Neural cell (in vitro differentiated cells): ENCODE measurements around the gene CNTNAP2. TPM values are rescaled to one million over a fixed set of nuclear protein-coding genes. Genes with fewer than 3 reads are reported as not detected.

Source experiments
- H2AFZ ChIP-seq: fragments of 200-600, 300-800 bp; sonication (generic), shearing (Covaris generic); 2 replicates; pipeline ENCODE4 v1.6.0; 2014; ENCODE audit warnings: low read depth, mild to moderate bottlenecking, antibody characterized with exemption, low read length, moderate library complexity
- H3F3A ChIP-seq: fragments of 200-600 bp; shearing (Covaris generic); 2 replicates; pipeline ENCODE4 v1.6.1; 2016; ENCODE audit warnings: mild to moderate bottlenecking, moderate library complexity, mixed read lengths, antibody characterized with exemption, low read length; ENCODE audit not compliant: insufficient read depth, poor library complexity, severe bottlenecking
- H3K27ac ChIP-seq: fragments of 200-600, 300-800 bp; sonication (generic), shearing (Covaris generic); 2 replicates; pipeline ENCODE4 v1.5.1; 2014; ENCODE audit warnings: mild to moderate bottlenecking, low read length, moderate library complexity
- H3K27me3 ChIP-seq: fragments of 300-800, 200-600 bp; sonication (generic), shearing (Covaris generic); 2 replicates; pipeline ENCODE4 v1.6.0; 2014; ENCODE audit warnings: mild to moderate bottlenecking, low read depth, low read length, moderate library complexity; ENCODE audit not compliant: insufficient read depth
- H3K36me3 ChIP-seq: fragments of 300-800, 200-600 bp; sonication (generic), shearing (Covaris generic); 2 replicates; pipeline ENCODE4 v1.5.1; 2014; ENCODE audit warnings: mild to moderate bottlenecking, antibody characterized with exemption, low read length, moderate library complexity; ENCODE audit not compliant: insufficient read depth
- H3K4me2 ChIP-seq: fragments of 300-800, 200-600 bp; sonication (generic), shearing (Covaris generic); 2 replicates; pipeline ENCODE4 v1.6.0; 2014; ENCODE audit warnings: mild to moderate bottlenecking, low read length
- H3K4me3 ChIP-seq: fragments of 300-800, 200-600 bp; sonication (generic), shearing (Covaris generic); 2 replicates; pipeline ENCODE4 v1.5.1; 2014; ENCODE audit warnings: mild to moderate bottlenecking, low read length, moderate library complexity
- H3K79me2 ChIP-seq: fragments of 200-600 bp; shearing (Covaris generic); replicated peaks from 2 replicates; pipeline ENCODE4 v1.6.0; 2014; ENCODE audit warnings: mild to moderate bottlenecking, low read length, moderate library complexity; ENCODE audit not compliant: insufficient read depth
- H3K9ac ChIP-seq: fragments of 300-800, 200-600 bp; sonication (generic), shearing (Covaris generic); 2 replicates; pipeline ENCODE4 v1.6.1; 2016; ENCODE audit warnings: mild to moderate bottlenecking, low read length, mixed read lengths
- H3K9me2 ChIP-seq: fragments of 200-600 bp; shearing (Covaris generic); 2 replicates; pipeline ENCODE4 v1.6.1; 2016; ENCODE audit warnings: mild to moderate bottlenecking, low read length, mixed read lengths; ENCODE audit not compliant: insufficient read depth
- H3K9me3 ChIP-seq: fragments of 200-600, 300-800 bp; sonication (generic), shearing (Covaris generic); 2 replicates; pipeline ENCODE4 v1.6.1; 2016; ENCODE audit warnings: mild to moderate bottlenecking, mixed run types, low read length, moderate library complexity, mixed read lengths
- H4K20me1 ChIP-seq: fragments of 200-600 bp; shearing (Covaris generic); 2 replicates; pipeline ENCODE4 v1.6.1; 2016; ENCODE audit warnings: mild to moderate bottlenecking, mixed run types; ENCODE audit not compliant: insufficient read depth
- EP300 ChIP-seq: fragments of 450-650 bp; conservative IDR thresholded peaks from 2 replicates; pipeline ENCODE4 v1.6.1; 2014; ENCODE audit warnings: antibody characterized with exemption, mild to moderate bottlenecking, moderate library complexity; ENCODE audit not compliant: poor library complexity, severe bottlenecking
- EZH2 ChIP-seq: fragments of 200-600, 300-800 bp; shearing (Covaris generic), sonication (generic); IDR thresholded peaks from 2 replicates; pipeline ENCODE4 v1.6.1; 2014; ENCODE audit warnings: antibody characterized with exemption, low read length, borderline replicate concordance, mild to moderate bottlenecking; ENCODE audit not compliant: insufficient read depth, poor library complexity, severe bottlenecking
- MXI1 ChIP-seq: fragments of 450-650 bp; conservative IDR thresholded peaks from 2 replicates; pipeline ENCODE4 v1.6.1; 2014; ENCODE audit warnings: antibody characterized with exemption, mild to moderate bottlenecking; ENCODE audit not compliant: poor library complexity, severe bottlenecking
- POLR2AphosphoS5 ChIP-seq: IDR thresholded peaks from 2 replicates; pipeline ENCODE4 v1.6.1; 2012
- RAD21 ChIP-seq: fragments of 450-650 bp; conservative IDR thresholded peaks from 2 replicates; pipeline ENCODE4 v1.6.1; 2014; ENCODE audit warnings: antibody characterized with exemption, mild to moderate bottlenecking, moderate library complexity
- SMC3 ChIP-seq: fragments of 450-650 bp; conservative IDR thresholded peaks from 2 replicates; pipeline ENCODE4 v1.6.1; 2014; ENCODE audit warnings: antibody characterized with exemption, mild to moderate bottlenecking, moderate library complexity; ENCODE audit not compliant: poor library complexity
- TAF1 ChIP-seq: IDR thresholded peaks from 2 replicates; pipeline ENCODE4 v1.6.1; 2012; ENCODE audit warnings: low read depth
- polyA plus RNA-seq: library from polyadenylated mRNA; depleted of rRNA; stranded (reverse); fragments of >200 nt; gene quantifications from 2 replicates; pipeline ENCODE4 v1.2.3, GENCODE V29; 2014
- TF ChIP-seq, protein P1 (sequence below): fragments of 450-650 bp; IDR thresholded peaks from 2 replicates; pipeline ENCODE4 v1.5.1; 2014; ENCODE audit warnings: antibody characterized with exemption, mild to moderate bottlenecking, moderate library complexity; ENCODE audit not compliant: poor library complexity, severe bottlenecking
- TF ChIP-seq, protein P2 (sequence below): IDR thresholded peaks from 2 replicates; pipeline ENCODE4 v1.6.1; 2012; ENCODE audit warnings: borderline replicate concordance

The CNTNAP2 gene
- polyA plus RNA-seq, 1 donor from 2014 or later = 276 TPM

DNA sequence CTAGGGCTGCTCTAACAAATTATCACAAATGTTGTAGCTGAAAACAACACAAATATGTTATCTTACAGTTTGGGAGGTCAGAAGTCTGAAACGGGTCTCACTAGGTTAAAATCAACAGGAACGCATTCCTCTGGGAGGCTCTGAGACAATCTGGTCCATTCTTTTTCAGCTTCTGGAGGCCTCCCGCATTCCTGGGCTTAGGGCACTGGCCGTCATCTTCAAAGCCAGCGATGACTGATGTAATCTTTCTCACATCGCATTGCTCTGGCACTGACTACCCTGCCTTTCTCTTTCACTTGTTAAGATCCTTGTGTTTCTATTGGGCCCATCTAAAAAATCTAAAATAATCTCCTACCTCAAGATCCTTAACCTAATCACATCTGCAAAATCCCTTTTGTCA lies 1402.5 kb downstream of the CNTNAP2 start:
- Histone ChIP-seq H3K36me3 (no peaks in the 10 kb centered on the region), H3F3A (no peaks in the 10 kb centered on the region), H3K9me2 (no peaks in the 10 kb centered on the region), H3K27me3 (no peaks in the 10 kb centered on the region), H3K79me2 (no peaks in the 10 kb centered on the region), H3K9ac (no peak overlapping the region), H3K4me2 (no peak overlapping the region), H3K27ac (no peak overlapping the region), H4K20me1 (no peaks in the 10 kb centered on the region), H2AFZ (no peak overlapping the region), H3K9me3 (no peaks in the 10 kb centered on the region), H3K4me3 (no peak overlapping the region)
- TF ChIP-seq MXI1 = no peak
- no peak for TF ChIP-seq TAF1
- TF ChIP-seq POLR2AphosphoS5 = no peak
- TF ChIP-seq, protein P1, sequence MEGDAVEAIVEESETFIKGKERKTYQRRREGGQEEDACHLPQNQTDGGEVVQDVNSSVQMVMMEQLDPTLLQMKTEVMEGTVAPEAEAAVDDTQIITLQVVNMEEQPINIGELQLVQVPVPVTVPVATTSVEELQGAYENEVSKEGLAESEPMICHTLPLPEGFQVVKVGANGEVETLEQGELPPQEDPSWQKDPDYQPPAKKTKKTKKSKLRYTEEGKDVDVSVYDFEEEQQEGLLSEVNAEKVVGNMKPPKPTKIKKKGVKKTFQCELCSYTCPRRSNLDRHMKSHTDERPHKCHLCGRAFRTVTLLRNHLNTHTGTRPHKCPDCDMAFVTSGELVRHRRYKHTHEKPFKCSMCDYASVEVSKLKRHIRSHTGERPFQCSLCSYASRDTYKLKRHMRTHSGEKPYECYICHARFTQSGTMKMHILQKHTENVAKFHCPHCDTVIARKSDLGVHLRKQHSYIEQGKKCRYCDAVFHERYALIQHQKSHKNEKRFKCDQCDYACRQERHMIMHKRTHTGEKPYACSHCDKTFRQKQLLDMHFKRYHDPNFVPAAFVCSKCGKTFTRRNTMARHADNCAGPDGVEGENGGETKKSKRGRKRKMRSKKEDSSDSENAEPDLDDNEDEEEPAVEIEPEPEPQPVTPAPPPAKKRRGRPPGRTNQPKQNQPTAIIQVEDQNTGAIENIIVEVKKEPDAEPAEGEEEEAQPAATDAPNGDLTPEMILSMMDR = no peak
- TF ChIP-seq, protein P2, sequence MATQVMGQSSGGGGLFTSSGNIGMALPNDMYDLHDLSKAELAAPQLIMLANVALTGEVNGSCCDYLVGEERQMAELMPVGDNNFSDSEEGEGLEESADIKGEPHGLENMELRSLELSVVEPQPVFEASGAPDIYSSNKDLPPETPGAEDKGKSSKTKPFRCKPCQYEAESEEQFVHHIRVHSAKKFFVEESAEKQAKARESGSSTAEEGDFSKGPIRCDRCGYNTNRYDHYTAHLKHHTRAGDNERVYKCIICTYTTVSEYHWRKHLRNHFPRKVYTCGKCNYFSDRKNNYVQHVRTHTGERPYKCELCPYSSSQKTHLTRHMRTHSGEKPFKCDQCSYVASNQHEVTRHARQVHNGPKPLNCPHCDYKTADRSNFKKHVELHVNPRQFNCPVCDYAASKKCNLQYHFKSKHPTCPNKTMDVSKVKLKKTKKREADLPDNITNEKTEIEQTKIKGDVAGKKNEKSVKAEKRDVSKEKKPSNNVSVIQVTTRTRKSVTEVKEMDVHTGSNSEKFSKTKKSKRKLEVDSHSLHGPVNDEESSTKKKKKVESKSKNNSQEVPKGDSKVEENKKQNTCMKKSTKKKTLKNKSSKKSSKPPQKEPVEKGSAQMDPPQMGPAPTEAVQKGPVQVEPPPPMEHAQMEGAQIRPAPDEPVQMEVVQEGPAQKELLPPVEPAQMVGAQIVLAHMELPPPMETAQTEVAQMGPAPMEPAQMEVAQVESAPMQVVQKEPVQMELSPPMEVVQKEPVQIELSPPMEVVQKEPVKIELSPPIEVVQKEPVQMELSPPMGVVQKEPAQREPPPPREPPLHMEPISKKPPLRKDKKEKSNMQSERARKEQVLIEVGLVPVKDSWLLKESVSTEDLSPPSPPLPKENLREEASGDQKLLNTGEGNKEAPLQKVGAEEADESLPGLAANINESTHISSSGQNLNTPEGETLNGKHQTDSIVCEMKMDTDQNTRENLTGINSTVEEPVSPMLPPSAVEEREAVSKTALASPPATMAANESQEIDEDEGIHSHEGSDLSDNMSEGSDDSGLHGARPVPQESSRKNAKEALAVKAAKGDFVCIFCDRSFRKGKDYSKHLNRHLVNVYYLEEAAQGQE = no peak
- TF ChIP-seq SMC3 = no peak
- TF ChIP-seq EZH2 = no peak
- TF ChIP-seq EP300 = no peak
- no peak for TF ChIP-seq RAD21

DNA sequence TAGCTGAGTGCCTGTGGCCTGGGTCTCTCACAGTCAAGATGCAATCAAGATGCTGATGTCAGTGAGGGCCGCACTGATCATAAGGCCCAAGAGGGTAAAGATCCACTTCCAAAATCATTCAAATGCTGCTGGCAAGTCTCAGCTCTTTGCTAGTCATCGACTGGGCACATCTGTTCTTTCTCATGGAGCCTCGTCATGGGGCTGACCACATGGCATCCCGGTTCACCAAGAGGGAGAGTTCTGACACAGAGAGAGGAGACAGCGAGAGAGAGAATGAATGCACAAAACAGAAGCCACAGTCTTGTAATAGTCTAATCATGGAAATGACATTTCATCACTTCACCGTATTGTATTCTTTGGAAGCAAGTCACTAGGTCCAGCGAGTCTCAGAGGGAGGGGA lies 1406.5 kb downstream of the CNTNAP2 start:
- no peaks in the 10 kb centered on the region for H3K79me2 ChIP-seq
- H3K4me3 ChIP-seq = no peak overlapping the region
- no peaks in the 10 kb centered on the region for H3K9me3 ChIP-seq
- no peak overlapping the region for H3K9ac ChIP-seq
- H3K27me3 ChIP-seq = no peaks in the 10 kb centered on the region
- no peak for TF ChIP-seq TAF1
- no peak for TF ChIP-seq EP300
- no peak for TF ChIP-seq SMC3
- TF ChIP-seq EZH2 = no peak
- TF ChIP-seq, protein P1 = no peak
- no peak for TF ChIP-seq MXI1
- no peak for TF ChIP-seq RAD21
- TF ChIP-seq, protein P2 = no peak
- TF ChIP-seq POLR2AphosphoS5 = no peak
- no peaks in the 10 kb centered on the region for H3K36me3 ChIP-seq
- no peaks in the 10 kb centered on the region for H3F3A ChIP-seq
- H4K20me1 ChIP-seq = no peaks in the 10 kb centered on the region
- H3K9me2 ChIP-seq = no peaks in the 10 kb centered on the region
- no peak overlapping the region for H2AFZ ChIP-seq
- H3K4me2 ChIP-seq = no peak overlapping the region
- H3K27ac ChIP-seq = no peak overlapping the region
